CD14-positive monocyte (primary cell): ENCODE data around the gene FAM187B. TPM values are rescaled to one million over a fixed set of nuclear protein-coding genes. Genes with fewer than 3 reads are reported as not detected.

Experiments used
- DNase-seq, 3 donors: peaks; one replicate each; pipeline ENCODE4 v3.0.0-alpha.2; 2011 to 2022
- H2AFZ ChIP-seq: 2 replicates; pipeline ENCODE4 v1.6.0; 2012; ENCODE audit warnings: mild to moderate bottlenecking, low read depth, low read length, inconsistent platforms; ENCODE audit not compliant: insufficient read depth, poor library complexity, severe bottlenecking
- H3K27ac ChIP-seq, 2 donors: 1 replicate in 1 of 2; 2 replicates in 1 of 2; pipeline ENCODE4 v1.5.1; 2012 to 2013; ENCODE audit warnings: low read length in 2 of 2, control low read depth in 1 of 2, inconsistent platforms in 1 of 2, low read depth in 1 of 2, mild to moderate bottlenecking in 1 of 2
- H3K27me3 ChIP-seq, 2 donors: one replicate each; pipeline versions ENCODE4 v1.6.0 to v1.6.1; 2011 to 2013; ENCODE audit warnings: low read length in 2 of 2; ENCODE audit not compliant: control insufficient read depth in 2 of 2, insufficient read depth in 2 of 2
- H3K36me3 ChIP-seq, 2 donors: replicated peaks in 1 of 2; 1 replicate in 1 of 2; 2 replicates in 1 of 2; pipeline versions ENCODE4 v1.5.1 to v1.6.1; 2012 to 2013; ENCODE audit warnings: low read length in 2 of 2, control low read depth in 1 of 2, inconsistent platforms in 1 of 2, mild to moderate bottlenecking in 1 of 2; ENCODE audit not compliant: insufficient read depth in 2 of 2, control insufficient read depth in 1 of 2
- H3K4me1 ChIP-seq, 2 donors: 1 replicate in 1 of 2; 2 replicates in 1 of 2; pipeline versions ENCODE4 v1.5.1 to v1.6.1; 2012 to 2013; ENCODE audit warnings: low read length in 2 of 2, control low read depth in 1 of 2, inconsistent platforms in 1 of 2, mild to moderate bottlenecking in 1 of 2, moderate library complexity in 1 of 2; ENCODE audit not compliant: insufficient read depth in 2 of 2, control insufficient read depth in 1 of 2
- H3K4me2 ChIP-seq: replicated peaks from 2 replicates; pipeline ENCODE3; 2012; ENCODE audit warnings: low read length, moderate library complexity, mild to moderate bottlenecking; ENCODE audit not compliant: poor library complexity, severe bottlenecking; ENCODE audit errors: extremely low read depth
- H3K4me3 ChIP-seq, 3 experiments: fragments of 200-600 bp in 1 of 3; sonication (generic) in 1 of 3; replicated peaks in 1 of 3; 1 replicate in 2 of 3; 2 replicates in 1 of 3; pipeline ENCODE4 v1.5.1; 2011 to 2013; ENCODE audit warnings: low read length in 3 of 3, mild to moderate bottlenecking in 3 of 3, control low read depth in 2 of 3, low read depth in 2 of 3, inconsistent platforms in 1 of 3, moderate library complexity in 1 of 3
- H3K79me2 ChIP-seq: 2 replicates; pipeline ENCODE4 v1.6.0; 2012; ENCODE audit warnings: mild to moderate bottlenecking, control low read depth, inconsistent platforms, low read length, moderate library complexity; ENCODE audit not compliant: insufficient read depth
- H3K9ac ChIP-seq: 2 replicates; pipeline ENCODE4 v1.6.0; 2017; ENCODE audit warnings: low read length, mild to moderate bottlenecking; ENCODE audit not compliant: insufficient read depth, poor library complexity, severe bottlenecking
- H3K9me3 ChIP-seq, 2 donors: replicated peaks in 1 of 2; 1 replicate in 1 of 2; 2 replicates in 1 of 2; pipeline versions ENCODE4 v1.5.1 to v1.6.1; 2012 to 2013; ENCODE audit warnings: low read length in 2 of 2, control low read depth in 1 of 2; ENCODE audit not compliant: control insufficient read depth in 1 of 2, insufficient read depth in 1 of 2
- H4K20me1 ChIP-seq: 2 replicates; pipeline ENCODE4 v1.6.0; 2012; ENCODE audit warnings: mild to moderate bottlenecking, low read length, control low read depth, moderate library complexity; ENCODE audit not compliant: insufficient read depth
- H3K27ac Mint-ChIP-seq, 7 donors: one replicate each; pipeline ENCODE4 v1.8.0; 2020; ENCODE audit warnings: mild to moderate bottlenecking in 7 of 7, mixed read lengths in 7 of 7, moderate library complexity in 6 of 7, inconsistent platforms in 2 of 7
- H3K27me3 Mint-ChIP-seq, 3 donors: one replicate each; pipeline ENCODE4 v1.8.0; 2021 to 2022; ENCODE audit warnings: low read depth in 3 of 3, mild to moderate bottlenecking in 3 of 3, mixed read lengths in 3 of 3, moderate library complexity in 3 of 3, inconsistent platforms in 1 of 3
- H3K36me3 Mint-ChIP-seq, 2 donors: one replicate each; pipeline ENCODE4 v1.8.0; 2020; ENCODE audit warnings: mixed read lengths in 2 of 2, inconsistent platforms in 1 of 2, mild to moderate bottlenecking in 1 of 2
- H3K4me1 Mint-ChIP-seq: one replicate; pipeline ENCODE4 v1.8.0; 2020; ENCODE audit warnings: mild to moderate bottlenecking, mixed read lengths
- H3K4me3 Mint-ChIP-seq, 2 donors: one replicate each; pipeline ENCODE4 v1.8.0; 2020; ENCODE audit warnings: mild to moderate bottlenecking in 2 of 2, mixed read lengths in 2 of 2, moderate library complexity in 1 of 2
- H3K9me3 Mint-ChIP-seq, 7 donors: one replicate each; pipeline ENCODE4 v1.8.0; 2020 to 2022; ENCODE audit warnings: mixed read lengths in 7 of 7, mild to moderate bottlenecking in 6 of 7, moderate library complexity in 6 of 7, inconsistent platforms in 2 of 7
- WGBS: methylation state at CpG from one replicate; pipeline ENCODE4 v1.1.5; 2013; ENCODE audit warnings: missing lambda C conversion rate; ENCODE audit not compliant: insufficient coverage; 5-methylcytosine and 5-hydroxymethylcytosine counted together
- intact Hi-C, 2 donors: fragments of 100-400 bp; cut with micrococcal nuclease; formaldehyde crosslinking; loops; one replicate each; pipeline versions ENCODE4 v1.15.0 to v1.15.1; 2023
- polyA plus RNA-seq, 3 donors: library from polyadenylated mRNA; depleted of rRNA in 1 of 3; unstranded in 2 of 3; stranded (reverse) in 1 of 3; fragments of 300-500 nt in 2 of 3; fragments of >200 nt in 1 of 3; fragmentation: Illumina TruSeq in 2 of 3; gene quantifications; 1 replicate in 2 of 3; 2 replicates in 1 of 3; pipeline ENCODE4 v1.2.3, GENCODE V29; 2012 to 2021
- TF ChIP-seq, protein P1 (sequence below): fragments of 200-600 bp; IDR thresholded peaks from one replicate; pipeline ENCODE4 v1.8.0; 2022; ENCODE audit warnings: antibody characterized with exemption, mild to moderate bottlenecking

The FAM187B gene
- polyA plus RNA-seq, 3 donors = not detected

DNA sequence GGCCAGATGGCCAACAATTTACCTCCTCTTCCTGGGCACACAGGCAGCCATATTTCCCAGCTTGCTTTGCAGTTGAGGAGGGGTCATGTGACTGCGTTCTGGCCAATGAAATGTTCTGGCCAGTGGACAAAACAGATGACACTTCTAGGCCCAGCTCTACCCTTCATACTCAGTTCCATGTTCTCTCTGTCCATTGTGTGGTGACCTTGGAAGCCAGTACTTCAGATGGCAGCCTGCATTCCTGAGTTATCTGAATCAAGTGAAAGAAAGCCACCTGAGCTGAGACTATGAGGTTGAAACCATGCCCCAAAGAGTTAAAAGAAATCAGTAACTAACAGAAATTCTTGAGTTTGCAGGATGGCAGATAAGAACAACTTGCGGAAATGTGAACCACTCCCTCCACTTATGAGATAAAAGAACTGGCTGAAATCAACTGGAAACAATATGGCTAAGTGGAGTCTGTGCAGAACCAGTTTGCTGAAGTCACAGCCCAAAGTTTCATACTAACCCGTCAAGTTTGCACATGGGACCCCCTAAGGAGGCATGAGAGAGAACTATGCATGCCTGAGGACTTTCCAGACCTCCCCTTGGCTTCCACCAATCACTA is 8.1 kb downstream of the FAM187B start:
- H3K36me3 Mint-ChIP-seq = peaks cover 2 to 14% of the 10 kb centered on the region in 2 donors
- 83% methylated on average over 1 of the region's 3 CpGs for WGBS
- TF ChIP-seq, protein P1, sequence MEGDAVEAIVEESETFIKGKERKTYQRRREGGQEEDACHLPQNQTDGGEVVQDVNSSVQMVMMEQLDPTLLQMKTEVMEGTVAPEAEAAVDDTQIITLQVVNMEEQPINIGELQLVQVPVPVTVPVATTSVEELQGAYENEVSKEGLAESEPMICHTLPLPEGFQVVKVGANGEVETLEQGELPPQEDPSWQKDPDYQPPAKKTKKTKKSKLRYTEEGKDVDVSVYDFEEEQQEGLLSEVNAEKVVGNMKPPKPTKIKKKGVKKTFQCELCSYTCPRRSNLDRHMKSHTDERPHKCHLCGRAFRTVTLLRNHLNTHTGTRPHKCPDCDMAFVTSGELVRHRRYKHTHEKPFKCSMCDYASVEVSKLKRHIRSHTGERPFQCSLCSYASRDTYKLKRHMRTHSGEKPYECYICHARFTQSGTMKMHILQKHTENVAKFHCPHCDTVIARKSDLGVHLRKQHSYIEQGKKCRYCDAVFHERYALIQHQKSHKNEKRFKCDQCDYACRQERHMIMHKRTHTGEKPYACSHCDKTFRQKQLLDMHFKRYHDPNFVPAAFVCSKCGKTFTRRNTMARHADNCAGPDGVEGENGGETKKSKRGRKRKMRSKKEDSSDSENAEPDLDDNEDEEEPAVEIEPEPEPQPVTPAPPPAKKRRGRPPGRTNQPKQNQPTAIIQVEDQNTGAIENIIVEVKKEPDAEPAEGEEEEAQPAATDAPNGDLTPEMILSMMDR = no peak
- H3K9me3 ChIP-seq = peaks cover 4 to 5% of the 10 kb centered on the region in 2 donors
- H3K36me3 ChIP-seq = no peaks in the 10 kb centered on the region
- H3K4me3 ChIP-seq = no peak overlapping the region
- peaks cover 40 to 48% of the 10 kb centered on the region in 2 donors for H3K4me1 ChIP-seq
- H3K79me2 ChIP-seq = no peaks in the 10 kb centered on the region
- H3K4me1 Mint-ChIP-seq = peaks cover 41% of the 10 kb centered on the region
- no peaks in the 10 kb centered on the region for H4K20me1 ChIP-seq
- H2AFZ ChIP-seq = no peak overlapping the region
- H3K4me3 Mint-ChIP-seq = no peak overlapping the region
- H3K27ac ChIP-seq = no peak overlapping the region
- H3K27ac Mint-ChIP-seq = no peak overlapping the region
- H3K27me3 ChIP-seq = no peaks in the 10 kb centered on the region
- H3K27me3 Mint-ChIP-seq = peaks cover 0 to 12% (median 0%) of the 10 kb centered on the region in 3 donors
- no peak for DNase-seq
- no peak overlapping the region for H3K9ac ChIP-seq
- intact Hi-C loops = loop anchor here in 1 of 2 donors (5.0 kb wide), 1 partner anchor 47 kb away; the partner anchor contains the start of gene USF2
- no peak overlapping the region for H3K4me2 ChIP-seq
- H3K9me3 Mint-ChIP-seq = peaks cover 3 to 27% (median 17%) of the 10 kb centered on the region in 7 donors

DNA sequence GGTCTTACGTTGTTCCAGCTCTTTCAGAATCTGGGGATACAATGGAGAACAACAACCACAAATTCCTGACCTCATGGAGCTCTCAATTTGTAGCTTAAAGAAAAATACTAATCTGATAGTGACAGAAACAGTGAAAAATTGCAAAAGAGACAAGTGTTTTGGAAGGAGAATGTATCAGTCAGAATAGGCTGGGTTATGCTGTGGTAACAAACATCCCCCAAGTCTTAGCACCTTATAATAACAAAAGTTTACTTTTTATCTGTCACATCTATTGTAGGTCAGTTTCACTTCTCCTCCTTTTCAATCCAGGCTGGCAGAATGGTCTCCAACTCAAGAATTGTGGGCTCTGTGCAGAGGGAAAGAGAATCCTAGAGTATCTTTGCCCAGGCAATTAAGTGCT is 9.5 kb downstream of the FAM187B start:
- no peak overlapping the region for H3K9ac ChIP-seq
- H3K4me2 ChIP-seq = no peak overlapping the region
- H3K4me3 ChIP-seq = no peak overlapping the region
- peaks cover 0 to 11% (median 0%) of the 10 kb centered on the region in 3 donors for H3K27me3 Mint-ChIP-seq
- H3K36me3 ChIP-seq = no peaks in the 10 kb centered on the region
- intact Hi-C loops = loop anchor here (10.0 kb wide), 2 partner anchors 226 to 246 kb away; partner anchors contain the start of gene FFAR2 (in 1 of the 2)
- peaks cover 2 to 14% of the 10 kb centered on the region in 2 donors for H3K36me3 Mint-ChIP-seq
- no peak overlapping the region for H2AFZ ChIP-seq
- peaks cover 3 to 27% (median 17%) of the 10 kb centered on the region in 7 donors for H3K9me3 Mint-ChIP-seq
- H3K4me3 Mint-ChIP-seq = no peak overlapping the region
- H3K27me3 ChIP-seq = no peaks in the 10 kb centered on the region
- H3K9me3 ChIP-seq = peaks cover 4 to 5% of the 10 kb centered on the region in 2 donors
- no peaks in the 10 kb centered on the region for H4K20me1 ChIP-seq
- peaks cover 46% of the 10 kb centered on the region for H3K4me1 Mint-ChIP-seq
- 100% methylated on average over 1 of the region's 1 CpG for whole genome bisulfite sequencing
- no peak for DNase-seq
- no peaks in the 10 kb centered on the region for H3K79me2 ChIP-seq
- TF ChIP-seq, protein P1 = no peak
- no peak overlapping the region for H3K27ac Mint-ChIP-seq
- no peak overlapping the region for H3K27ac ChIP-seq
- H3K4me1 ChIP-seq = peaks cover 48 to 55% of the 10 kb centered on the region in 2 donors
